Effector CD8-positive, alpha-beta T cell (primary cell): Measurements from ENCODE around the gene MRPL16.
"Not testable (repeated sequence)": the region's sequence is repeated elsewhere in the genome, so short reads cannot be mapped to it uniquely, and the experiment has no call there.

Experiments
- DNase-seq: peaks from one replicate; lab custom pipeline; 2025; lab: John Stamatoyannopoulos, UW
- total RNA-seq, 4 experiments: gene quantifications; one replicate each; lab custom pipeline; 2026; lab: John Stamatoyannopoulos, UW

The MRPL16 gene
- 34.6 to 47.6 (median 38.6) reads per million in 4 experiments for total RNA-seq

DNA sequence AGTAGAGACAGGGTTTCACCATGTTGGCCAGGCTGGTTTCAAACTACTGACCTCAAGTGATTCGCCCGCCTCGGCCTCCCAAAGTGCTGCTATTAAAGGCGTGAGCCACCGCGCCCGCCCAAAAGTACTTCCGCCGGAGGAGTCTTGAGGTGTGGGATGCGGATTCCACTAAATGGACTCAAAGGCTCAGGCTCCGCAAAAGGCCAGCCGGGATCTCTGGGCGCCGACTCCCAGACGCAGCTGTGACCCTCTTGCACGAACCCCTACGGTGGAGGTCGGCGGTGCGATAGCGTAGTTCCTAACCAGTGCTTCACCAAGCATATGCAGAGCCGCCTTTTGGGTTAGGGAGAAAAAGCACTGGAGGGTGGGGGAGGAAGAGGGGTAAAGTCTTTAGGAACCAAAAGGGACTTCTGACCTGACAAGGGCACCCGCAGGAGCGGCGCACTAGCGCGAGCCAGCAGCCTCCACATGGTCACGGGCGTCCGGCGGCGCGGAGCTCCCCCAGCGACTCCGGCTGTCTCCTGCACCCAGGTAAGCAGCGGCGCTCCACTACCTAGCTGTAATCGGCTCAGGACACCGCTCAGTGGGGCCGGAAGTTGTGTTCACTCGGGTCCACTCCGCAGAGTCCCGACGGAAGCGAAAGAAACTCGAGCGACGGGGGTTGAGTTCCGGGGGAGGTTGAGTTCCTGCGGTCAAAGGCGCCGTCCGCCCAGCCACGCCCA, at the start of gene MRPL16:
Gene MRPL16, minus strand, starts transcription at position 590 of the 722 bp plus-strand sequence. Its CDS starts 120 bp downstream, at position 470.
- DNase-seq, result peak; percentile 80

GRCh38 chr11:59859673-59860072, 49.1 kb upstream of the MRPL16 start:
- DNase-seq, result no peak

- no peak for DNase-seq
Measured at GRCh38 chr11:59857439-59858434, 47.2 kb upstream of the MRPL16 start.

- no peak for DNase-seq
Measured at GRCh38 chr11:59854871-59855270, 44.3 kb upstream of the MRPL16 start.

GRCh38 chr11:59851416-59851815, 40.8 kb upstream of the MRPL16 start:
- DNase-seq, result not testable (repeated sequence)

DNA sequence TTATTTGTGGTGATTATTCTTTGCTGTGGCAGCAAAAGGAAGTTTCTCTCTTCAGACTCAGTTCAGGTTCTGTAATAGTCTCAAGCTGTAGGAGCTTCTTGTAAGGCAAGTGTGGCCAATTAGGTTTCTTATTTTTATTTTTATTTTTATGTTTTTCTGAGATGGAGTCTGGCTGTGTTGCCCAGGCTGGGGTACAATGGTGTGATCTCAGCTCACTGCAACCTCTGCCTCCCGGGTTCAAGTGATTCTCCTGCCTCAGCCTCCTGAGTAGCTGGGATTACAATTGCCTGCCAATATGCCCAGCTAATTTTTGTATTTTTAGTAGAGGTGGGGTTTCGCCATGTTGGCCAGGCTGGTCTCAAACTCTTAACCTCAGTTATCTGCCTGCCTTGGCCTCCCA, 39.0 kb upstream of the MRPL16 start:
- DNase-seq, result not testable (repeated sequence)

DNA sequence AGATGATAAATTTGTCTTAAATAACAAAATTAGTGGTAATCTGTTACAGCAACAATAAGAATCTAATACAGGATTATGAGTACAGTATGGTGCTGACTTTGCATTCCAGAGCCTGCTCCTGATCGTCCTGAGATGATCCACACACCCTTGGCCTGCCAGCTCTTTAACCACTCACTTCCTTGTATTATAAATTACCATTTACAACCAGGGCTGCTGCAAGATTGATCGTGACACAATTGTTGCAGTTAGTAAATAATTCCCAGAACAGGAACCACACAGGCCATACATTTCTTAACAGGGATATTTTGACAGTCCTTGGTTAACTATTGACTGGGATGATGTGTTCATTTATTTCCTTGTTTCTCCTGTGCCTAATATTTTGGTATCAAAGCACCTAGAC, 38.6 kb upstream of the MRPL16 start:
- DNase-seq, result no peak

DNA sequence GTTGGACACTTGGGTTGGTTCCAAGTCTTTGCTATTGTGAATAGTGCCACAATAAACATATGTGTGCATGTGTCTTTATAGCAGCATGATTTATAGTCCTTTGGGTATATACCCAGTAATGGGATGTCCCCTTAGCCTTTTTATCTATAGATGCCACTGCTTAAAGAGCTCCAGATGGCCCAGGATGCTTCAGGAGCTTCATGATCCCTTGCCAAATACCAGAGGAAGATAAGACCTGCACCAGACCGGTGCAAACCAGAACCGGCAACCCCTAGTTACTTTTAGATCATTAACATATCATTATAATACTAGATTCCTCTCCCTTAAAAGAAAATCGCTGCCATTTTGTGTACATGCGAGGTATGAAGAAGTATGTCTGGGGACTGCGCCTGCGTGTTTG, 37.9 kb upstream of the MRPL16 start:
- DNase-seq, result not testable (repeated sequence)

DNA sequence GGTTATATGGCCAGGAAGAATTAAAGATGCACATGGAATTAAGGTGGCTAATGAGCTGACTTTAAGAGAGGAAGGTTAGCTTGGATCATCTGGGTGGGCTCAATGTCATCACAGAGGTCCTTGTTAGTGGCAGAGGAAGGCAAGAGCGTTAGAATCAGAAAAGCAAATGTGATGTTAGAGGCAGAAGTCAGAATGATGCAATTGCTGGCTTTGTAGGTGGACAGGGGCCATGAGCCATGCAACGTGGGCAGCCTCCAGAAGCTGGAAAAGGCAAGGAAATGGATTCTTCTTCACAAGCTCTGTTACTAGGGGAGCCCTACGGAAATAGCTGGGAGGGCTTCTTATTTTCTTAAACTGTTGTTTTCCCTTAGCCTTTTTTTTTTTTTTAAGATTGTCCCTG, 37.0 kb upstream of the MRPL16 start:
- DNase-seq, result no peak

- no peak for DNase-seq
Measured at GRCh38 chr11:59846556-59846955, 36.0 kb upstream of the MRPL16 start.

- DNase-seq, result no peak
Measured at GRCh38 chr11:59845399-59845798, 34.8 kb upstream of the MRPL16 start, which contains the start of gene CBLIF. Gene CBLIF (minus strand): TSS chr11:59845499. CDS start chr11:59845453, 46 bp downstream.

DNA sequence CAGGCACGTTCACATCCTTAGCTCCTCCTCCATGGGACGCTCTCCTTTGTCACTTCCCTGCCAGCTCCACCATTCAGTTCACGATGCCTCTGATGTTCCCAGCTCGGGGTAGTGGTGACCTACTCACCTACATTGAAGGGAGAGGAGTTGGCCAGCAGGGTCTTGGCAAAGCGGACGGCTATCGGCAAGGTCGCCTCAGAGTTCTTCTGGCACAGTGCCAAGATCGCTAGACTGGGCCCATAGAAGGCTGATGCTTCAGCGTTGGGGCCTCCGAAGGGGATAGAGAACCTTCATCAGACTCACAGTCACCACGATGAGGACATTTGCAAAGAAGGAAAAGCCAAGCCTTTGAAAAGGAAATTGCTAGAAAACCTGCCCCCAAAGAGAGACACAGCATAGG, 31.7 kb upstream of the MRPL16 start:
- DNase-seq, result no peak

- no peak for DNase-seq
Measured at GRCh38 chr11:59841514-59841913, 30.9 kb upstream of the MRPL16 start.

DNA sequence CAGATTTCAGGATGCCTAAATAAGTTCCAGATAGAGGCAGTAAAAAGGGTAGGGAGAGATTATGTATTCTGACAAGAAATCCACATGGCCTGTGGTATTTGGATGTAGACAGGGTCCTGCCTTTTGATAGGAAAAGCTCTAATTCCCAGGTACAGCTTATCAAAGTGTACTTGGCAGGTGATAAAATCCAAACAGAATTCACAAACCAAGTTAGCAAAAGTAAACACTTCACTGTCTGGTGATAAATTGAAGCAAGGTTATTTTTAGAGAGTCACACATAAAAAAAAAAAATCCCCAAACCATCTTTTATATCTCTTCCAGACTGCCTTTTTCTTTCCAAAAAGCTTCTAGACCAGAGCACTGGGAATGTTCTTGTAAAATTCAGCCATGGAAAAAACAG, 29.0 kb upstream of the MRPL16 start:
- DNase-seq, result no peak

DNA sequence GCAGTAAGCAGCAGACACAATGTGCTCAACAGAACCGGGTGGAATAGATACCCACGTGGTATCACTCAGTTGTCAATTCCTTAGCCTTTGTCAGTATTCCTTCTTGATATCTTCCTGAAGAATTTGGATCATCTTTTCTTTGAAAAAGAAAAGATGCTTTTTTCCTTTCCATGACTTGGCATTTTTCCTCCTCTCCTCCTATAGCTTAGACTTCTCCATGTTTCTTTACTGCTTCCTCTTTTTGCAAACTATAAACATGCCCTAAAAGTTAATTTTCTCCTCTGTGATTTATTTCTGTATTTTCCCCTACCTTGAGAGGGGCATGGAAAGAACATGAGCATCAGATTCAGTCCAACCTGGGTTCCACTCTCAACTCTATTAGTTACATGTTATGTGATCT, 23.0 kb upstream of the MRPL16 start:
- DNase-seq, result no peak

DNA sequence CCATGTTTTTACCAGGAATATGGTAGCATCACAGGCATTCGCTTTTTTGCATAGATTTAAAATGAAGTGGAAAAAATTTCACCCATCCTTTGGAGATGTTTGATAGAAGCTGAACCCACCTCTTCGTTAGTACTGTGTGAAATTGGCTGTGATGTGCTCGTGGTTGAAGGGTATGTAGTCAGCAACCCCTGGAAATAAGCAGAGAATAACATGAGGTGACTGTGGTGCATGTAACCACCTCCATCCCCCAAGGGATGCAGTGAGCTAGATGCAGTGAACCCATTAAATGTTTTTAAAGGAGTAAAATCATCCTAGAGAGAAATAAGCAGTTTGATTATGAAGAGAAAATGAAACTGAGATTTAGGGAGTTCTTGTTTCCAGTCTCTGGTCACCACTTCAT, 18.8 kb upstream of the MRPL16 start:
- DNase-seq, result no peak

GRCh38 chr11:59822989-59823566, 12.5 kb upstream of the MRPL16 start:
- no peak for DNase-seq

DNA sequence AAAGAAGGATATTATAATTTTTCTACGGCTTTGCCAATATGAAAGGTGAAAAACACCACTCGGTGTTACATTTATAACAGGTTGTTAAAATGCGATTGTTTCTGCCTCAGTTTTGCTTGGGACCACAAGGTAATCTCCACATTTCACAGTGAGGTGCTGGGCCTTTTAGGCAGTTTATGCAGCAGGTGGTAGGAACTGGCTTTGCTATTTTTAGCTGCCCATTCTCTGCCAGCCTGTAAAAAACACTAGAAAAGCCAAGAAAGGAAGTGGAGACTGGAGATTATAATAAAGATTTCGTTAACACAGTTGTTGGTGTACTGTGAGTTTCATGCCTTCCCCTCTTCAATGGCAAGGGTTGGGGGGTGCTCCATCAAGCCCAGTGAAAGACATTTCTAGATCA, 8.0 kb upstream of the MRPL16 start:
- DNase-seq, result no peak

- DNase-seq, result not testable (repeated sequence)
Measured at GRCh38 chr11:59816434-59816833, 5.9 kb upstream of the MRPL16 start.

DNA sequence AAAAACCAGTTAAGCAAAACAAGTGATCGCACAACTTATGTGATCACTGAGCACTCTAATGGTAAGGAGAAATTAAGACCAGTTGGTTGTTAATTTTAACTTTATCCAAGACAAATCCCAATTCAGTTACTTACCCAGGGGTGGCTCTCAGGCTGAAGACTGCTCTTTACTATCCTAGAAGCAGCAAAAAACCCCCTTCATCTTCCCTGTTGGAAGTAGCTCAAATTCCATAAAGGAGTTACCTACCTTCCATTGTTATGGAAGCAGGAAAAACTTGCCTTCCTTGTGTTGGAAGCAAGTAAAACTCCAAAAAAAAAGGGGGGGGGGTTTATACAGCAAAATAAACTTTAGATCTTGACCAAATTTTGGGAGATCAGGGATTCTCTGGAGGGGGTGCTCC, 5.2 kb upstream of the MRPL16 start:
- no peak for DNase-seq

GRCh38 chr11:59814021-59814420, 3.4 kb upstream of the MRPL16 start:
- no peak for DNase-seq

DNA sequence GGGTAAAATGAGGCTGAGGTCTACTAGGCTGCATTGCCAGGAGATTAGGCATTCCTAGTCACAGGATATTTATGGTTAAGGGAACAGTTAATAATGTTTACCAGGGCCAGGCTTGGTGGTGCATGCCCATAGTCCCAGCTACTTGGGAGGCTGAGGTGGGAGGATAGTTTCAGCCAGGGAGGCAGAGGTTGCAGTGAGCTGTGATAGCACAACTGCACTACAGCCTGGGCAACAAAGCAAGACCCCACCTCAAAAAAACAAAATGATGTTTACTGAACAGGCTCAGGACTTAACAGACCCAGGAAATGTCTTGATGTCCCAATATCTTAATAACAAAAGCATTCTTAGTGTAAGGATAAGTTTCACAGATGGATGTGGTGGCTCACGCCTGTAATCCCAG, 2.8 kb upstream of the MRPL16 start:
- DNase-seq, result no peak
